HFFc6 (cell line): Measurements from ENCODE around the gene TFEB. TPM values are rescaled to one million over a fixed set of nuclear protein-coding genes. Genes with fewer than 3 reads are reported as not detected.

Experiments used
- DNase-seq: peaks from one replicate; pipeline ENCODE4 v3.0.0-alpha.2; 2018
- H3K27ac Mint-ChIP-seq: 2 replicates; pipeline ENCODE4 v1.8.0; 2020; ENCODE audit warnings: mild to moderate bottlenecking, mixed read lengths
- H3K27me3 Mint-ChIP-seq: 2 replicates; pipeline ENCODE4 v1.8.0; 2021; ENCODE audit warnings: mild to moderate bottlenecking, moderate library complexity, mixed read lengths; ENCODE audit not compliant: insufficient read depth
- H3K36me3 Mint-ChIP-seq: 2 replicates; pipeline ENCODE4 v1.8.0; 2021; ENCODE audit warnings: low read depth, mixed read lengths
- H3K4me1 Mint-ChIP-seq: 2 replicates; pipeline ENCODE4 v1.8.0; 2020; ENCODE audit warnings: low read depth, mixed read lengths
- H3K4me3 Mint-ChIP-seq: 2 replicates; pipeline ENCODE4 v1.8.0; 2020; ENCODE audit warnings: mild to moderate bottlenecking, moderate library complexity, mixed read lengths
- H3K9me3 Mint-ChIP-seq: 2 replicates; pipeline ENCODE4 v1.8.0; 2020; ENCODE audit warnings: mild to moderate bottlenecking, mixed read lengths
- total RNA-seq, 6 experiments: library from RNA; stranded (reverse); fragmentation: NEBNext Ultra II Directional; extraction: Animal tissue kit (Norgen Biotek cat#: 25700); gene quantifications; 2 replicates in 1 of 6; 3 replicates in 5 of 6; pipeline ENCODE4 v1.2.3, GENCODE V29; 2021
- TF ChIP-seq, protein P1 (sequence below): fragments of 200-600 bp; sonication (generic); IDR thresholded peaks from 2 replicates; pipeline ENCODE4 v1.5.0; 2021; ENCODE audit warnings: antibody characterized with exemption, mild to moderate bottlenecking

The TFEB gene
- total RNA-seq, 6 experiments from 2014 or later, result 8.7 to 14.2 (median 11.0) TPM

DNA sequence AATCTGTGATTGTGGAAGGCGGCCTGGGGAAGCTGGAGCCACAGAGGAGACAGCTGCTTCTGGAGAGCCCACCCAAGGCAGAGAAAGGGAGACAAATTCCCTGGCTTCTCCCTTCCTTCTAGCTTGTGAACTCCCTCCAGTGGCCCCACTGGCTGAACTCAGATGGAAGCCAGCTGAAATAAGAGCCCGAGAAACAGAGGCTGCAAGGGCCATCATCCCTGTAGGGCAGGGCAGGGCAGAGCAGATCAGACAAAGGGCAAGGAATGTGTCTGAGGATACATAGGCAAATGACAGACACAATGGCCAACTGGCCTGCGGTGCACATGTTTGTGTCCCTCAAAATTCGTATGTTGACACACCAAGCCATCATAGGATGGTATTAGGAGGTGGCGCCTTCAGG, 71.8 kb downstream of the TFEB start:
- Mint-ChIP-seq H3K4me1 (no peaks in the 10 kb centered on the region), H3K9me3 (no peaks in the 10 kb centered on the region), H3K27me3 (peaks cover 39% of the 10 kb centered on the region), H3K36me3 (no peaks in the 10 kb centered on the region), H3K4me3 (no peak overlapping the region), H3K27ac (no peak overlapping the region)
- TF ChIP-seq, protein P1, sequence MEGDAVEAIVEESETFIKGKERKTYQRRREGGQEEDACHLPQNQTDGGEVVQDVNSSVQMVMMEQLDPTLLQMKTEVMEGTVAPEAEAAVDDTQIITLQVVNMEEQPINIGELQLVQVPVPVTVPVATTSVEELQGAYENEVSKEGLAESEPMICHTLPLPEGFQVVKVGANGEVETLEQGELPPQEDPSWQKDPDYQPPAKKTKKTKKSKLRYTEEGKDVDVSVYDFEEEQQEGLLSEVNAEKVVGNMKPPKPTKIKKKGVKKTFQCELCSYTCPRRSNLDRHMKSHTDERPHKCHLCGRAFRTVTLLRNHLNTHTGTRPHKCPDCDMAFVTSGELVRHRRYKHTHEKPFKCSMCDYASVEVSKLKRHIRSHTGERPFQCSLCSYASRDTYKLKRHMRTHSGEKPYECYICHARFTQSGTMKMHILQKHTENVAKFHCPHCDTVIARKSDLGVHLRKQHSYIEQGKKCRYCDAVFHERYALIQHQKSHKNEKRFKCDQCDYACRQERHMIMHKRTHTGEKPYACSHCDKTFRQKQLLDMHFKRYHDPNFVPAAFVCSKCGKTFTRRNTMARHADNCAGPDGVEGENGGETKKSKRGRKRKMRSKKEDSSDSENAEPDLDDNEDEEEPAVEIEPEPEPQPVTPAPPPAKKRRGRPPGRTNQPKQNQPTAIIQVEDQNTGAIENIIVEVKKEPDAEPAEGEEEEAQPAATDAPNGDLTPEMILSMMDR, result no peak
- no peak for DNase-seq

DNA sequence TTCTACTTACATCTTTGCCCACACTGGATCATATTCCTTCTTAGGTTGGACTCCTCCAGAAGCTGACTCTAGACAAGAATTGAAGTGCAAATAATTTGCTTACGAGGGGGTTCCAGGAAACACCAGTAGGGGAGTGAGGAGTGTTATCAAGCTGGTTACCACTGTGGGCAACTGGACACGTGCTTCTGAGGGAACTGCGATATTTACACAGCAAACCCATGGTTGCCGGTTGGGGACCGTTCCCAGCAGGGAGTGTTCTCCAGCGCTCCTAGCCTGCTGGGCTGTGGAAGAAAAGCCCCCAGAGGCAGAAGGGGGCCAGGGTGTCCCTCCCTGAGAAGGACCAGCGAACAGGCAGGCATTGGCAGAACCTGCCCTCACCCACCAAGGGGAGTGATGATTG, 75.5 kb downstream of the TFEB start:
- no peaks in the 10 kb centered on the region for H3K9me3 Mint-ChIP-seq
- TF ChIP-seq, protein P1, result no peak
- no peaks in the 10 kb centered on the region for H3K36me3 Mint-ChIP-seq
- H3K4me1 Mint-ChIP-seq, result peaks cover 7% of the 10 kb centered on the region; the same call in 1 of the 2 replicates
- DNase-seq, result no peak
- H3K27me3 Mint-ChIP-seq, result peaks cover 52% of the 10 kb centered on the region
- no peak overlapping the region for H3K27ac Mint-ChIP-seq
- no peak overlapping the region for H3K4me3 Mint-ChIP-seq

DNA sequence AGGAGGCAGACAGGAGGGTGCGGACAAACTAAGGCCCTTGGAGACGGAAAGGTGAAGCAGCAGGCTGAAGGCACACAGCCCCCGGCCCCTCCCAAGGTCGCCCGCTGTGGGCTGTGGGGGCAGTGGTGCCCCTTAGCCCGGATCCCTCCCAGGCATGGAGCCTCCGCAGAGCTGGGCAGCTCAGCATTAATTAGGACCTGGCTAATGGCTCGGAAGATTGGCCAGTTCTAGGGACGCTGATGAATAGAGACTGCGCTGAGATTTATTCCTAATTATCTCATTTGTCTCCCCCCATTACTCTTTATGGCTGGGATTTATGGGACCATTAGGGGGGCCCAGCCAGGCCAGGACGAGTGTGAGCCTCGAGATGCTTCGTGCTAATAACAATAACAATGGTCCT, 76.8 kb downstream of the TFEB start:
- Mint-ChIP-seq H3K9me3 (no peaks in the 10 kb centered on the region), H3K27me3 (peaks cover 55% of the 10 kb centered on the region), H3K4me1 (peaks cover 7% of the 10 kb centered on the region; the same call in 1 of the 2 replicates), H3K4me3 (no peak overlapping the region), H3K27ac (no peak overlapping the region), H3K36me3 (no peaks in the 10 kb centered on the region)
- DNase-seq, result no peak
- TF ChIP-seq, protein P1, result no peak

DNA sequence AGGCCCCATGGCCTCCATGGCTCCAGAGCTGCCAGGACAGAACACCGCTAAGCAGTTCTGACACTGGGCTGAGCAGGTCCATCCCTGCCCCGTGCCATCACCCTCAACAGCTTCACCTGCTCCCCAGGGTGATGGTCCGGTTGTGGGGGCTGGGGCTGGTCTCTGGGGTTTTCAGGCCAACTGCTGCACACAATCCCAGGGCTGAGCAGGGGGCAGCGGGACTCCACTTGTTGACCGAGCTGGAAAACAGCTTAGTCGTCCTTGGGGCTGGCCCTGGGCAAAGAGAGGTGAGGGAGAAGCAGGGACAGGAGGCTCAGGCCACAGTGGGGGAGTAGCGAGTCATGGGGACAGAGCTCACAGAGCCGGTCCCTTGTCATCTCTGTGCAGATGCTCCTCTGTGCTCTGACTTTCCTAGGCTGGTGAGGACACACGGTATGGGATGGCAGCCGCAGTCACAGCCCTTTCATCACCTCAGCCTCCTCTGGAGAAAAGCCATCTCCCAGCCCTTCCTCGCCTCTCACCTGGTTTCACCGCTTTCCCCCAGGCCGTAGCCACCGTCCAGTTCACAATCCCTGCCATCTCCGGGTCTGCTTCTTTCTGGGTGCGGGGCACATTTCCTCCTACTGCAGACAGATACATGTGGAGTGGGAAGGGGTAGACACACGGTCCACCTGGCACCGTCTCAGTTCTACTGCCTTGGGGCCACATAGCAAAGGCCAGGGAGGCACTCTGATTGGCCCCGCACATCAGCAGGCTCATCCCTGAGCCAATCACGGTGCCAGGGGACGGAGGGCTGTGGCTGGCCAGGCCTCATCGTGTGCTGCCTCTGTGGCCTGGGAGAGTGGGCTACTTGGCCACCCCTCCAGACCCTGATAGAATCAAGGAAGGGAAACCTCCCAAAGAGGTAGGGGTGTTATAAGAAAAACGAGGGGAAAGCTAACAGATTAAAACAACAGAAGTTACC, 78.0 kb downstream of the TFEB start:
- Mint-ChIP-seq H3K27ac (no peak overlapping the region), H3K36me3 (no peaks in the 10 kb centered on the region), H3K4me3 (no peak overlapping the region), H3K4me1 (peaks cover 7% of the 10 kb centered on the region; the same call in 1 of the 2 replicates), H3K27me3 (peaks cover 44% of the 10 kb centered on the region), H3K9me3 (no peaks in the 10 kb centered on the region)
- no peak for DNase-seq
- TF ChIP-seq, protein P1, result no peak

DNA sequence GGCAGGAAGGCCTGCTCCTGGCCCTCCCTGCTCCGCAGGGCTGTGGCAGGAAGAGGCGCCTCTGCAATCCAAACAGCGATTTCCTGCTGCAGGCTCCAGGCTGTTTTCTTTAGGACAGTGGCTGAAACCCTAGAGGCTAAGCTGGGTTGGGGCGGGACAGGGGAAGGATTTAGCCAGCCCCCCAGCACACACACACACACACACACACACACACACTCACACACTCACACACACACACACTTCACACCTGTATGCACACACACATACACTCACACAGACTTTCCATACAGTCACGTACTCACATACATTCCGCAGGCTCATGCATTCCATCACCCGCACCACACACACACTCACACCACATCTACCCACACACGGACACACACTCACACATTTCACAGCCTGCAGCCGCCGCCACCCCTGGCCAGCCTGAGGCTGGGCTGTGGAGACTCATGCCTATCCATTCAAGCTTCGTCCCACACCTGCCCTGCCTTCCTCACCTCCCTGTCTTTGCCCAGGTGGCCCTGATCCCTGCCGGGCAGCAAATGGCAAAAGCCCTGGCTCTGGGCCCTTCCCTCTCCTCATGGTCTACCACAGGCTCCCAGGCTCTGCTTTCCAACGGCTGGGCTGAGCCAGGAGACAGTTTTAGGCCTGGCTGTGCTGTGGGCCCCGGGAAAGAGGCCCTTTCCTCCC, 79.3 kb downstream of the TFEB start:
- Mint-ChIP-seq H3K4me3 (no peak overlapping the region; the same call in 1 of the 2 replicates), H3K4me1 (peaks cover 7% of the 10 kb centered on the region; the same call in 1 of the 2 replicates), H3K27me3 (peaks cover 38% of the 10 kb centered on the region), H3K36me3 (no peaks in the 10 kb centered on the region), H3K9me3 (no peaks in the 10 kb centered on the region), H3K27ac (no peak overlapping the region)
- TF ChIP-seq, protein P1, result no peak
- DNase-seq, result no peak
